Pons (tissue), 1 donor: Measurements from ENCODE around the gene LRRC8A.
"Not testable (repeated sequence)": the region's sequence is repeated elsewhere in the genome, so short reads cannot be mapped to it uniquely, and the experiment has no call there.

Source experiments
- DNase-seq: peaks from one replicate; pipeline ENCODE4 v3.0.0-alpha.2; 2016; ENCODE audit warnings: low spot score

The LRRC8A gene

GRCh38 chr9:128881884-128882676 is at the start of gene LRRC8A, which contains the start of gene KYAT1:
TSS of gene LRRC8A (plus strand) at chr9:128882133. CDS start at chr9:128907165, 25,032 bp downstream.
TSS of gene KYAT1 (minus strand) at chr9:128881950. CDS start at chr9:128845405, 36,545 bp downstream.
- DNase-seq, result peak; percentile 97

GRCh38 chr9:128833696-128834095 is 48.2 kb upstream of the LRRC8A start:
- DNase-seq, result no peak

- DNase-seq, result no peak
Observed at GRCh38 chr9:128835246-128836210, 46.4 kb upstream of the LRRC8A start.

GRCh38 chr9:128836509-128837145 is 45.3 kb upstream of the LRRC8A start:
- DNase-seq, result no peak

GRCh38 chr9:128838338-128838737 is 43.6 kb upstream of the LRRC8A start:
- DNase-seq, result no peak

GRCh38 chr9:128840524-128840923 is 41.4 kb upstream of the LRRC8A start:
- DNase-seq, result no peak

- no peak for DNase-seq
Observed at GRCh38 chr9:128841694-128842492, 40.0 kb upstream of the LRRC8A start.

GRCh38 chr9:128843171-128843570 is 38.8 kb upstream of the LRRC8A start:
- not testable (repeated sequence) for DNase-seq

- DNase-seq, result no peak
Observed at GRCh38 chr9:128845186-128845931, 36.6 kb upstream of the LRRC8A start.

- no peak for DNase-seq
Observed at GRCh38 chr9:128846680-128847030, 35.3 kb upstream of the LRRC8A start.

GRCh38 chr9:128847803-128848202 is 34.1 kb upstream of the LRRC8A start:
- no peak for DNase-seq

- not testable (repeated sequence) for DNase-seq
Observed at GRCh38 chr9:128851024-128851423, 30.9 kb upstream of the LRRC8A start.

GRCh38 chr9:128851779-128852600 is 29.9 kb upstream of the LRRC8A start:
- DNase-seq, result peak; percentile 66

- DNase-seq, result not testable (repeated sequence)
Observed at GRCh38 chr9:128852646-128853045, 29.3 kb upstream of the LRRC8A start.

GRCh38 chr9:128854454-128854853 is 27.5 kb upstream of the LRRC8A start:
- DNase-seq, result not testable (repeated sequence)

GRCh38 chr9:128858476-128858875 is 23.5 kb upstream of the LRRC8A start:
- DNase-seq, result not testable (repeated sequence)

GRCh38 chr9:128860937-128861336 is 21.0 kb upstream of the LRRC8A start:
- DNase-seq, result peak; percentile 76

- no peak for DNase-seq
Observed at GRCh38 chr9:128861501-128861900, 20.4 kb upstream of the LRRC8A start.

- DNase-seq, result no peak
Observed at GRCh38 chr9:128862401-128862851, 19.5 kb upstream of the LRRC8A start.

GRCh38 chr9:128863647-128864046 is 18.3 kb upstream of the LRRC8A start:
- DNase-seq, result no peak
